AG04450 (cell line): ENCODE data around the gene LRRC49. TPM values are rescaled to one million over a fixed set of nuclear protein-coding genes. Genes with fewer than 3 reads are reported as not detected.

Source experiments
- CTCF ChIA-PET: fragments of 300-600, 350-600 bp; formaldehyde crosslinking; extraction: SDS; loops from one replicate; lab custom pipeline; 2022; ENCODE audit warnings: antibody characterized with exemption, inconsistent platforms; lab: Charles Lee
- POLR2A ChIA-PET: fragments of 350-600 bp; formaldehyde crosslinking; extraction: SDS; loops from one replicate; lab custom pipeline; 2021; ENCODE audit warnings: antibody characterized with exemption, inconsistent platforms; lab: Yijun Ruan, JAX
- DNase-seq: peaks from one replicate; pipeline ENCODE4 v3.0.0-alpha.2; 2011; ENCODE audit warnings: low read depth, low spot score
- H3K27ac ChIP-seq: one replicate; pipeline ENCODE4 v1.5.1; 2012; ENCODE audit warnings: low read depth, low read length, control low read depth
- H3K27me3 ChIP-seq: one replicate; pipeline ENCODE4 v1.6.0; 2012; ENCODE audit warnings: low read length; ENCODE audit not compliant: control insufficient read depth, insufficient read depth
- H3K4me3 ChIP-seq: 2 replicates; pipeline ENCODE4 v1.5.1; 2011; ENCODE audit warnings: mild to moderate bottlenecking, low read depth, low read length, control low read depth
- H3K9me3 ChIP-seq: 2 replicates; pipeline ENCODE4 v1.5.1; 2012; ENCODE audit warnings: low read length; ENCODE audit not compliant: control insufficient read depth, insufficient read depth
- polyA plus RNA-seq: library from polyadenylated mRNA; depleted of rRNA; stranded (reverse); fragments of >200 nt; gene quantifications from 2 replicates; pipeline ENCODE4 v1.2.3, GENCODE V29; 2011
- TF ChIP-seq, protein P1 (sequence below): IDR thresholded peaks from 2 replicates; pipeline ENCODE4 v1.5.1; 2011; ENCODE audit warnings: low read depth, low read length, control low read depth, inconsistent platforms

Gene LRRC49
- polyA plus RNA-seq, 1 experiment = 25.0 TPM

DNA sequence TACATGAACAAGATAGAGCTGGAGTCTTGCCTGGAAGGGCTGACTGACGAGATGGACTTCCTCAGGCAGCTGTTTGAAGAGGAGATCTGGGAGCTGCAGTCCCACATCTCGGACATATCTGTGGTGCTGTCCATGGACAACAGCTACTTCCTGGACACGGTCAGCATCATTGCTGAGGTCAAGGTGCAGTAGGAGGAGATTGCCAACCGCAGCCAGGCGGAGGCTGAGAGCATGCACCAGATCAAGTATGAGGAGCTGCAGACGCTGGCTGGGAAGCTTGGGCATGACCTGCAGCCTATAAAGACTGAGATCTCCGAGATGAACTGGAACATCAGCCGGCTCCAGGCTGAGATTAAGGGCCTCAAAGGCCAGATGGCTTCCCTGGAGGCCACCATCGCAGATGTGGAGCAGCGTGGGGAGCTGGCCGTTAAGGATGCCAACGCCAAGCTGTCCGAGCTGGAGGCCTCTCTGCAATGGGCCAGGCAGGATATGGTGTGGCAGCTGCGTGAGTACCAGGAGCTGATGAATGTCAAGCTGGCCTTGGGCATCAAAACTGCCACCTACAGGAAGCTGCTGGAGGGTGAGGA is 33.2 kb upstream of the LRRC49 start:
- H3K27me3 ChIP-seq = no peaks in the 10 kb centered on the region
- no peak for DNase-seq
- H3K4me3 ChIP-seq = no peak overlapping the region
- no peak overlapping the region for H3K27ac ChIP-seq
- POLR2A ChIA-PET = interaction anchor here (1.0 kb wide), 1 partner anchor 65 kb away, joined by 3 read pairs; no protein-coding TSS in a partner anchor
- H3K9me3 ChIP-seq = peaks cover 3% of the 10 kb centered on the region; the same call in 1 of the 2 replicates
- TF ChIP-seq, protein P1, sequence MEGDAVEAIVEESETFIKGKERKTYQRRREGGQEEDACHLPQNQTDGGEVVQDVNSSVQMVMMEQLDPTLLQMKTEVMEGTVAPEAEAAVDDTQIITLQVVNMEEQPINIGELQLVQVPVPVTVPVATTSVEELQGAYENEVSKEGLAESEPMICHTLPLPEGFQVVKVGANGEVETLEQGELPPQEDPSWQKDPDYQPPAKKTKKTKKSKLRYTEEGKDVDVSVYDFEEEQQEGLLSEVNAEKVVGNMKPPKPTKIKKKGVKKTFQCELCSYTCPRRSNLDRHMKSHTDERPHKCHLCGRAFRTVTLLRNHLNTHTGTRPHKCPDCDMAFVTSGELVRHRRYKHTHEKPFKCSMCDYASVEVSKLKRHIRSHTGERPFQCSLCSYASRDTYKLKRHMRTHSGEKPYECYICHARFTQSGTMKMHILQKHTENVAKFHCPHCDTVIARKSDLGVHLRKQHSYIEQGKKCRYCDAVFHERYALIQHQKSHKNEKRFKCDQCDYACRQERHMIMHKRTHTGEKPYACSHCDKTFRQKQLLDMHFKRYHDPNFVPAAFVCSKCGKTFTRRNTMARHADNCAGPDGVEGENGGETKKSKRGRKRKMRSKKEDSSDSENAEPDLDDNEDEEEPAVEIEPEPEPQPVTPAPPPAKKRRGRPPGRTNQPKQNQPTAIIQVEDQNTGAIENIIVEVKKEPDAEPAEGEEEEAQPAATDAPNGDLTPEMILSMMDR = no peak
- CTCF ChIA-PET = interaction anchor here (1.1 kb wide), 1 partner anchor 15 kb away, joined by 5 read pairs; no protein-coding TSS in a partner anchor

DNA sequence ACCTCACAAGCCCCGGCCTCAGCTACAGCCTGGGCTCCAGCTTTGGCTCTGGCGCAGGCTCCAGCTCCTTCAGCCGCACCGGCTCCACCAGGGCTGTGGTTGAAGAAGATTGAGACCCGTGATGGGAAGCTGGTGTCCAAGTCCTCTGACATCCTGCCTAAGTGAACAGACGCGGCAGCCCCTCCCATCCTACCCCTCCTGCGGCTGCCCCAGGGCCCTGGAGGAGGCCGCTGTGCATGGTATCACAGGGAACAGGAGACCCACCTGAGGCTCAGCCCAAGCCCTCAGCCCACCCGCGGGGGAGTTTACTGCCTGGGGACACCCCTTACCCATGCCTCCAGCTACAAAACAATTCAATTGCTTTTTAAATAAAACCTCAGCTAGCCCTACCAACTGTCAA is 32.6 kb upstream of the LRRC49 start:
- DNase-seq = no peak
- TF ChIP-seq, protein P1 = no peak
- H3K27ac ChIP-seq = no peak overlapping the region
- peaks cover 3% of the 10 kb centered on the region; the same call in 1 of the 2 replicates for H3K9me3 ChIP-seq
- CTCF ChIA-PET = interaction anchor here (1.1 kb wide), 1 partner anchor 14 kb away, joined by 5 read pairs; no protein-coding TSS in a partner anchor
- no peaks in the 10 kb centered on the region for H3K27me3 ChIP-seq
- H3K4me3 ChIP-seq = no peak overlapping the region
- POLR2A ChIA-PET = interaction anchor here (1.0 kb wide), 1 partner anchor 65 kb away, joined by 3 read pairs; no protein-coding TSS in a partner anchor

DNA sequence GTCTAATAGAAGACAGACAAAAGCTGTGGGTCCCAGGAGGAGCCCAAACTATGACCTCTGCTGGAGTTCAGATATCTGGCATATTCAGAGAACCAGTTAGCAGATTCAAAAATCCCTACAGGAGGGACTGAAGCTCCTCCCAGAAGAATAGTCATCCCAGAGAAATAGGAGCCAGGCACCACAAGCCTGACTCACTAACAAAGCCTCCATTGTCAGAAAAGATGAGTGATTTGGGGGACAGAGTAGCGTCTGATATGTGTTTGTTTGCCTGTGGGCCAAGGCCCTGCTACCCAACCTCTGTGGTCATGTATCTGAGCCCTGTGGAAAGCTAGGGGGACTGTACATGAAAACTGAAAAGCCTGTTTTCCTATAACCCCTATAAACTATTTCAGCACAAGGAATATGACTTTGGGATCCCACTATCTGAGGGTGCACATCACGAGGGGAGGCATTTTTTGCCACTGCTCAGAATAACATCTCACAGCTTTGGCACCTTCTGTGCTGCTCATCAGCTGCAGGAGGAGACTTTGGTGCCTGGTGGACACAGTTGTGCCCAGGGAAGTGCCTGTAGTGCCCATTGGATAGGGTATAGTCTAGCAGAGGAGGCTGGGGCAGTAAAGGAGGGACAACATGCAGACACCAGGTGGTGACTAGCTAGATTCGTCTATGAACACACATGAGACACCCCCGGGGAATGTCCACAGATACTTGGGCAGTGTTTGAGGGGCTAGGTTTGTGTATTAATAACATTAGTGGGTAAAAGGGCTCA is 29.0 kb upstream of the LRRC49 start:
- Histone ChIP-seq H3K9me3 (peaks cover 3% of the 10 kb centered on the region; the same call in 1 of the 2 replicates), H3K27ac (peak overlapping the region; percentile 40), H3K27me3 (no peaks in the 10 kb centered on the region), H3K4me3 (no peak overlapping the region)
- TF ChIP-seq, protein P1 = no peak
- DNase-seq = no peak
- CTCF ChIA-PET = interaction anchor here (1.2 to 1.7 kb wide), 3 partner anchors 11 to 52 kb away, joined by 4 to 10 read pairs (median 6); no protein-coding TSS in a partner anchor
- POLR2A ChIA-PET = interaction anchor here (1.0 to 1.2 kb wide), 2 partner anchors 10 to 38 kb away, joined by 3 to 8 read pairs; partner anchors contain the start of gene LARP6

DNA sequence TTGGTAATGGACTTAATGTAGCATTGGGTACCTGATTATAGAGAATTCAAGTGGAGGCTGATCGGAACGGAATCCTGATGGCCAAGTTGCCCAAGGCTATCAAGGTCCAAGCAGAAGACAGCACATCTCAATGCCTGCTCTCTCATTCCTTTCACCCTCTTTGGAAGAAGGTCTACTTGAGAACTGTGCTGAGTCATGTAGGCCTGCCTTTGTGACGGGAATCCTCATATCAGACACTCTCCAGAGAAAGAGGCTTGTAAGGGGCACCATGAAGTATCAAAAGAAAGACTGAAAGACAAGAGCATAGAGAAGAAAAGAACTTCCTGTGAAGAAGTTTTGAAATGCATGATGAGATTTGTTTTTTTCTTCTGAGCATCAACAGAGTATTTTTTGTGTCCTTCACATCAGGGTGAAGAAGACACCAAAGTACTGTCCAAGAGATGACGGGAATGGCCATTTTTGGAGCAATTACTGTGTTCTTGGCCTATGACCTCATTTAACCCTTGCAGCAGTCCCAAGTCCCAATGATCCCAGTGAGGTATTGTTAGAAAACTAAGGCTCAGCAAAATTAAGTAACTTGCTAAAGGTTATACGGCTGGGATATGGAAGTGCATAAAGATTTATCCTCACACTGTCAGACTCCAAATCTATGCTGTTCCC is 25.5 kb upstream of the LRRC49 start:
- no peak for DNase-seq
- peak overlapping the region; percentile 31 for H3K27ac ChIP-seq

More for the DNA sequence above, 25.5 kb upstream of the LRRC49 start:
- H3K27me3 ChIP-seq = no peaks in the 10 kb centered on the region
- H3K4me3 ChIP-seq = no peak overlapping the region
- CTCF ChIA-PET = interaction anchor here (3.2 kb wide), 1 partner anchor 55 kb away, joined by 17 read pairs; no protein-coding TSS in a partner anchor
- peaks cover 4% of the 10 kb centered on the region; the same call in 1 of the 2 replicates for H3K9me3 ChIP-seq
- TF ChIP-seq, protein P1 = no peak
- POLR2A ChIA-PET = interaction anchor here (1.7 kb wide), 1 partner anchor 11 kb away, joined by 8 read pairs; no protein-coding TSS in a partner anchor
